ENCODE results near the gene CUL1.

Gene CUL1

GRCh38 chr7:148772297-148773089 lies 73.8 kb downstream of the CUL1 start:
- no peak for DNase-seq

- DNase-seq, result no peak
Observed at GRCh38 chr7:148773334-148773733, 74.6 kb downstream of the CUL1 start.

- DNase-seq, result no peak
Observed at GRCh38 chr7:148774471-148774870, 75.8 kb downstream of the CUL1 start.

- no peak for DNase-seq
Observed at GRCh38 chr7:148782757-148783456, 84.2 kb downstream of the CUL1 start.

- DNase-seq, result no peak
Observed at GRCh38 chr7:148783801-148784527, 85.3 kb downstream of the CUL1 start.

- no peak for DNase-seq
Observed at GRCh38 chr7:148787571-148788295, 89.0 kb downstream of the CUL1 start.

- no peak for DNase-seq
Observed at GRCh38 chr7:148789220-148789619, 90.5 kb downstream of the CUL1 start.

- no peak for DNase-seq
Observed at GRCh38 chr7:148790131-148790726, 91.5 kb downstream of the CUL1 start.

- no peak for DNase-seq
Observed at GRCh38 chr7:148790850-148791249, 92.1 kb downstream of the CUL1 start.

- peak; percentile 61 for DNase-seq
Observed at GRCh38 chr7:148791546-148791945, 92.8 kb downstream of the CUL1 start.

GRCh38 chr7:148793590-148793989 lies 94.9 kb downstream of the CUL1 start:
- no peak for DNase-seq

- no peak for DNase-seq
Observed at GRCh38 chr7:148794476-148794875, 95.8 kb downstream of the CUL1 start.

- no peak for DNase-seq
Observed at GRCh38 chr7:148796841-148797240, 98.1 kb downstream of the CUL1 start.

- DNase-seq, result no peak
Observed at GRCh38 chr7:148799893-148800555, 101.3 kb downstream of the CUL1 start.

- no peak for DNase-seq
Observed at GRCh38 chr7:148800677-148801076, 102.0 kb downstream of the CUL1 start.

- no peak for DNase-seq
Observed at GRCh38 chr7:148802101-148802493, 103.4 kb downstream of the CUL1 start.

- DNase-seq, result no peak
Observed at GRCh38 chr7:148803094-148803493, 104.4 kb downstream of the CUL1 start.

GRCh38 chr7:148804343-148805235 lies 105.9 kb downstream of the CUL1 start:
- no peak for DNase-seq

GRCh38 chr7:148806187-148806586 lies 107.5 kb downstream of the CUL1 start:
- DNase-seq, result no peak

- no peak for DNase-seq
Observed at GRCh38 chr7:148807436-148807835, 108.7 kb downstream of the CUL1 start.

- DNase-seq, result no peak
Observed at GRCh38 chr7:148809856-148810255, 111.2 kb downstream of the CUL1 start.

Data from inflammatory macrophage treated with lipopolysaccharide for 4 hours (primary cell).